DOHH2 (cell line): ENCODE data around the gene GATA2.

Experiments
- EZH2phosphoT487 ChIP-seq: fragments of 200-600 bp; sonication (generic); IDR thresholded peaks from 2 replicates; pipeline ENCODE4 v1.6.1; 2017; ENCODE audit warnings: borderline replicate concordance, mild to moderate bottlenecking, antibody characterized with exemption, low read length, moderate library complexity, mixed read lengths
- TF ChIP-seq, protein P1 (sequence below): fragments of 200-600 bp; sonication (generic); IDR thresholded peaks from one replicate; pipeline ENCODE4 v1.5.1; 2014; ENCODE audit warnings: antibody characterized with exemption, mild to moderate bottlenecking, low read depth, low read length; ENCODE audit not compliant: poor library complexity, severe bottlenecking

DNA sequence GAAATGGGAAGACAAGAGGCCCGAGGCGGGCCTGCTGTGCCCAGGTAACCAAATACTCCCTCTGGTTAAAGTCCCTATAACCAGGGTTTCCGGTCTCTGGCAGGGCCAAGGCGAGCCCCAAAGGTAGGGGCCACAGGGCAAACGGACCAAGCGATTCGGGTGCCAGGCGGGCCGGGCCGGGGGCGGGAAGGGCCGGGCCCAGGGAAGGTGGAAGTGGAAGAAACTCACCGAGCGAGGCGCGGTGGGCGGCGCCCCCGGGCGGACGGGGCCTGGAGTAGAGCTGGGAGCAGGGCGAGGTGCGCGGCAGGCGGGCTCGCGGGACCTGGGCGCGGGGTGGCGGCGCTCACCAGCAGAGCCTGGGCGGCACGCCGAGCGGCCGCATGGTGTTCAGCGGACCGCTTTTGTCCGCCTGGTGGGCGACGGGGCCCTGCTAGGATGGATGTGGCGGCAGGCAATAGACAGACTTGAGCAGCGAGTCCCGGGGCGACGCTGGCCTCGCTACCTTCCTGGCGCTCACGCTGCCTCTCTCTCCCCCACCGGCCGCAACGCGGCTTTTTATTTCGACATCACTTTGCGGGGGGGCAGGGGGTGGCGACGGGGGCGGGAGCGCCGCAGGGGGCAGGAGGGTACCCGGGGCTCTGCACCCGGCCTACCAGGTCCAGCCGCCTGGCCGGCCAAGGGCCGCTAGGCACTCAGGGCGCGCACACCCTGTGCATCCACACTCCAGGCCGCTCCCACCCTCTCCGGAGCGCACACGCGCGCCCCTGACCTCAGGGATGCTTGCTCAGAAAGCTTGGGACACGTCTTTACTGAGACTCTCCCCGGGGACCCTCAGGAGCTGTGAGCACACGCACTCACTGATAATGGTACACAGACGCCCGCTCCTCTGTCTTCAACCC, at the start of gene GATA2:
- TF ChIP-seq, protein P1, sequence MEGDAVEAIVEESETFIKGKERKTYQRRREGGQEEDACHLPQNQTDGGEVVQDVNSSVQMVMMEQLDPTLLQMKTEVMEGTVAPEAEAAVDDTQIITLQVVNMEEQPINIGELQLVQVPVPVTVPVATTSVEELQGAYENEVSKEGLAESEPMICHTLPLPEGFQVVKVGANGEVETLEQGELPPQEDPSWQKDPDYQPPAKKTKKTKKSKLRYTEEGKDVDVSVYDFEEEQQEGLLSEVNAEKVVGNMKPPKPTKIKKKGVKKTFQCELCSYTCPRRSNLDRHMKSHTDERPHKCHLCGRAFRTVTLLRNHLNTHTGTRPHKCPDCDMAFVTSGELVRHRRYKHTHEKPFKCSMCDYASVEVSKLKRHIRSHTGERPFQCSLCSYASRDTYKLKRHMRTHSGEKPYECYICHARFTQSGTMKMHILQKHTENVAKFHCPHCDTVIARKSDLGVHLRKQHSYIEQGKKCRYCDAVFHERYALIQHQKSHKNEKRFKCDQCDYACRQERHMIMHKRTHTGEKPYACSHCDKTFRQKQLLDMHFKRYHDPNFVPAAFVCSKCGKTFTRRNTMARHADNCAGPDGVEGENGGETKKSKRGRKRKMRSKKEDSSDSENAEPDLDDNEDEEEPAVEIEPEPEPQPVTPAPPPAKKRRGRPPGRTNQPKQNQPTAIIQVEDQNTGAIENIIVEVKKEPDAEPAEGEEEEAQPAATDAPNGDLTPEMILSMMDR: no peak
- no peak for TF ChIP-seq EZH2phosphoT487
